Activated T-cell treated with anti-CD3 and anti-CD28 coated beads for 48 hours (primary cell): Measurements from ENCODE around the gene WDR27.
"Not testable (repeated sequence)": the region's sequence is repeated elsewhere in the genome, so short reads cannot be mapped to it uniquely, and the experiment has no call there.

Experiments
- DNase-seq: peaks from one replicate; pipeline ENCODE4 v3.0.0-alpha.2; 2020; ENCODE audit warnings: low read depth

The WDR27 gene

GRCh38 chr6:169639653-169640278 is 62.1 kb downstream of the WDR27 start:
- DNase-seq, result no peak

- DNase-seq, result no peak
Measured at GRCh38 chr6:169638915-169639314, 62.9 kb downstream of the WDR27 start.

- no peak for DNase-seq
Measured at GRCh38 chr6:169638388-169638787, 63.4 kb downstream of the WDR27 start.

- no peak for DNase-seq
Measured at GRCh38 chr6:169635345-169635744, 66.5 kb downstream of the WDR27 start.

- no peak for DNase-seq
Measured at GRCh38 chr6:169632841-169633240, 69.0 kb downstream of the WDR27 start.

GRCh38 chr6:169629256-169629655 is 72.6 kb downstream of the WDR27 start:
- no peak for DNase-seq

GRCh38 chr6:169627736-169628607 is 73.9 kb downstream of the WDR27 start:
- no peak for DNase-seq

- DNase-seq, result no peak
Measured at GRCh38 chr6:169626649-169627048, 75.2 kb downstream of the WDR27 start.

GRCh38 chr6:169626169-169626568 is 75.7 kb downstream of the WDR27 start:
- DNase-seq, result no peak

GRCh38 chr6:169625376-169625775 is 76.5 kb downstream of the WDR27 start:
- no peak for DNase-seq

GRCh38 chr6:169624785-169625184 is 77.0 kb downstream of the WDR27 start:
- DNase-seq, result no peak

- DNase-seq, result no peak
Measured at GRCh38 chr6:169623975-169624374, 77.9 kb downstream of the WDR27 start.

GRCh38 chr6:169623343-169623742 is 78.5 kb downstream of the WDR27 start:
- no peak for DNase-seq

GRCh38 chr6:169622618-169623017 is 79.2 kb downstream of the WDR27 start:
- DNase-seq, result no peak

- no peak for DNase-seq
Measured at GRCh38 chr6:169621311-169621710, 80.5 kb downstream of the WDR27 start.

- no peak for DNase-seq
Measured at GRCh38 chr6:169620171-169621130, 81.4 kb downstream of the WDR27 start.

GRCh38 chr6:169619650-169620049 is 82.2 kb downstream of the WDR27 start:
- DNase-seq, result no peak

GRCh38 chr6:169618526-169619490 is 83.0 kb downstream of the WDR27 start:
- DNase-seq, result no peak

- no peak for DNase-seq
Measured at GRCh38 chr6:169617562-169617961, 84.3 kb downstream of the WDR27 start.

GRCh38 chr6:169608609-169609008 is 93.2 kb downstream of the WDR27 start:
- DNase-seq, result not testable (repeated sequence)

GRCh38 chr6:169604076-169604475 is 97.8 kb downstream of the WDR27 start:
- DNase-seq, result no peak
